HEK293T (cell line): ENCODE measurements around the gene EPB41L2.

Source experiments
- ARNT ChIP-seq: fragments of 450-650 bp; IDR thresholded peaks from 2 replicates; pipeline ENCODE4 v1.6.1; 2017; ENCODE audit warnings: mild to moderate bottlenecking
- BHLHE40 ChIP-seq: fragments of 450-650 bp; IDR thresholded peaks from 2 replicates; pipeline ENCODE4 v1.6.1; 2016; ENCODE audit warnings: mild to moderate bottlenecking, moderate library complexity, borderline replicate concordance
- CTBP1 ChIP-seq: fragments of 450-650 bp; IDR thresholded peaks from 2 replicates; pipeline ENCODE4 v1.6.1; 2016; ENCODE audit warnings: borderline replicate concordance
- ELF4 ChIP-seq: fragments of 450-650 bp; IDR thresholded peaks from 2 replicates; pipeline ENCODE4 v1.6.1; 2017; ENCODE audit warnings: antibody characterized with exemption
- FOXA1 ChIP-seq: fragments of 450-650 bp; IDR thresholded peaks from 2 replicates; pipeline ENCODE4 v1.6.1; 2016; ENCODE audit warnings: mild to moderate bottlenecking
- FOXK2 ChIP-seq: fragments of 450-650 bp; IDR thresholded peaks from 2 replicates; pipeline ENCODE4 v1.6.1; 2016; ENCODE audit warnings: mild to moderate bottlenecking
- FOXM1 ChIP-seq: fragments of 450-650 bp; IDR thresholded peaks from 2 replicates; pipeline ENCODE4 v1.6.1; 2017; ENCODE audit warnings: mild to moderate bottlenecking, borderline replicate concordance
- HDGF ChIP-seq: fragments of 450-650 bp; IDR thresholded peaks from 2 replicates; pipeline ENCODE4 v1.6.1; 2017; ENCODE audit warnings: antibody characterized with exemption, borderline replicate concordance
- NFRKB ChIP-seq: fragments of 450-650 bp; IDR thresholded peaks from 2 replicates; pipeline ENCODE4 v1.6.1; 2016; ENCODE audit warnings: mild to moderate bottlenecking, moderate library complexity
- PKNOX1 ChIP-seq: fragments of 450-650 bp; IDR thresholded peaks from 2 replicates; pipeline ENCODE4 v1.6.1; 2016
- SP1 ChIP-seq: fragments of 450-650 bp; IDR thresholded peaks from 2 replicates; pipeline ENCODE4 v1.6.1; 2017
- TARDBP ChIP-seq: fragments of 450-650 bp; IDR thresholded peaks from 2 replicates; pipeline ENCODE4 v1.6.1; 2016

- no peak for TF ChIP-seq FOXK2
- no peak for TF ChIP-seq ELF4
- no peak for TF ChIP-seq SP1
- no peak for TF ChIP-seq ARNT
- no peak for TF ChIP-seq NFRKB
- TF ChIP-seq BHLHE40: no peak
- TF ChIP-seq FOXM1: no peak
- TF ChIP-seq FOXA1: no peak
- TF ChIP-seq HDGF: no peak
- no peak for TF ChIP-seq CTBP1
- TF ChIP-seq TARDBP: no peak
- TF ChIP-seq PKNOX1: no peak
These were observed 149.9 kb downstream of the EPB41L2 start for GRCh38 chr6:130913120-130913519.
